GM12873 (cell line): ENCODE data around the gene CXCL8.

Source experiments
- CTCF ChIP-seq: IDR thresholded peaks from 2 replicates; pipeline ENCODE4 v1.5.1; 2012; ENCODE audit warnings: low read depth, mild to moderate bottlenecking, moderate library complexity, low read length, control low read depth; ENCODE audit not compliant: insufficient read depth; ENCODE audit errors: missing control alignments

Gene CXCL8

GRCh38 chr4:73734530-73735001 is 5.8 kb upstream of the CXCL8 start:
- no peak for TF ChIP-seq CTCF

- no peak for TF ChIP-seq CTCF
Observed at GRCh38 chr4:73735231-73735630, 5.1 kb upstream of the CXCL8 start.

GRCh38 chr4:73741031-73741749 is 821 bp downstream of the CXCL8 start:
- TF ChIP-seq CTCF, result no peak

GRCh38 chr4:73741750-73742489 is 1.6 kb downstream of the CXCL8 start:
- no peak for TF ChIP-seq CTCF

GRCh38 chr4:73742490-73743160 is 2.3 kb downstream of the CXCL8 start:
- no peak for TF ChIP-seq CTCF

GRCh38 chr4:73743281-73743680 is 2.9 kb downstream of the CXCL8 start:
- no peak for TF ChIP-seq CTCF

GRCh38 chr4:73743795-73744194 is 3.4 kb downstream of the CXCL8 start:
- TF ChIP-seq CTCF, result no peak
